ENCODE results near the gene ULK1.

The ULK1 gene

DNA sequence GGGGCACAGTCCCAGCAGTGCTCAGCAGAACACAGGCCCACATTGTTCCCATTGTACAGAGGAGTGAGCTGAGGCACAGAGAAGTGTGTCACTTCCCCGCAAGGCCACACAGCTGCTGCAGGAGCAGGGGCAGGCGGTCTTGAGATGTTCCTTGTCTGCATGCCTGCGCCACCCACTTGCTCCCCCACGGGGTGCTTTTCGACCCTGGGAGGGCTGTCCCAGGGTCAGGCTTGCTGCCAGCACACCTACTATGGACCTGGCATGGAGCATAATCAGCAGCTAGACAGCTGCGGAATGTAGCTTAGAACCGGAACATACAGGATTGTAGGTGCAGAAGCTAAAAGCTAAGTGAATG, 47.5 kb downstream of the ULK1 start:
- no peak for TF ChIP-seq CEBPB (IDR thresholded peaks at IDR 0.05)

DNA sequence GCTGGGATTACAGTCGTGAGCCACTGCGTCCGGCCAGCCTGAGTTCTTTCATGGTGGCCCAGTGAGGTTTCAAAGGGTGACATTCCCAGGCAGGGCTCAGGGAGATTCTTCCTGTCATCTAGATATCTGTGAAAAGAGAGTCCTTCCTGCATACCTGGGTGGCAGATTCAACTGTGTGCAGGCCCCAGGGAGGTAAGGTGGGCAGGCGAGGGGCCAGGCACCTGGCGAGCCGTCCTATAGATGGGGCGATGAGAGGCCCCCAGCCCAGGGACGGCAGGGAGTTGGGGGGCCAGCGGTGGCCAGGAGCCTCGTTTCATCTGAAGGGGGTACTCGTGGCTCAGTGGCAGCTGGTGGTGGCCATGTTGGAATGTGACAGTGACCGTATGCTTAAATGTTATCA, 48.2 kb downstream of the ULK1 start:
- TF ChIP-seq, protein P1, sequence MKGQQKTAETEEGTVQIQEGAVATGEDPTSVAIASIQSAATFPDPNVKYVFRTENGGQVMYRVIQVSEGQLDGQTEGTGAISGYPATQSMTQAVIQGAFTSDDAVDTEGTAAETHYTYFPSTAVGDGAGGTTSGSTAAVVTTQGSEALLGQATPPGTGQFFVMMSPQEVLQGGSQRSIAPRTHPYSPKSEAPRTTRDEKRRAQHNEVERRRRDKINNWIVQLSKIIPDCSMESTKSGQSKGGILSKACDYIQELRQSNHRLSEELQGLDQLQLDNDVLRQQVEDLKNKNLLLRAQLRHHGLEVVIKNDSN (IDR thresholded peaks at IDR 0.05), result no peak
- TF ChIP-seq EP300 (IDR thresholded peaks at IDR 0.05; ENCODE audit: borderline replicate concordance), result no peak
- no peak for TF ChIP-seq TEAD4 (IDR thresholded peaks at IDR 0.05)

DNA sequence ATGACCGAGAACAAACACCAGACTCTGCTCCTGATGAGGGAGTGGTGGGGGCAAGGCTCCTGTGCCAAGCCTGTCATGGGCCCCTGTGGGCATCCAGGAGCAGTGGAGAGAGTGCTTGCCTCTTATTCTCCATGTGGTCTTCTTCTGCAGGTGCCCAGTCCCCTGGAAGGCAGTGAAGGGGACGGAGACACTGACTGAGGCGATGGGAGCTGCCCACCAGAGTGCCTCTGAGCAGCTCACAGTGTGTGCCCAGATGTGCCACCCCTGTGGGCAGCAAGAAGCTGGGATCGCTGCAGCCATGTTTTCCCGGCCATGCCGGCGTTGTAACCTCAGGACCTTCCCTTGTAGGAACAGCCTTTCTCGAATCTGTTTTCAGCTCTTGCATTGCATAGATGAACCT, 49.0 kb downstream of the ULK1 start:
- TF ChIP-seq, protein P1 (IDR thresholded peaks at IDR 0.05), result no peak
- TF ChIP-seq RAD21 (IDR thresholded peaks at IDR 0.05; ENCODE audit: low read depth) (no peak), ZBTB7A (IDR thresholded peaks at IDR 0.05; ENCODE audit: low read depth) (no peak), TEAD4 (IDR thresholded peaks at IDR 0.05) (no peak), FOXM1 (IDR thresholded peaks at IDR 0.05; ENCODE audit: borderline replicate concordance, low read depth) (no peak), TAF1 (IDR thresholded peaks at IDR 0.05; ENCODE audit: low read depth) (no peak)
- TF ChIP-seq, protein P2, sequence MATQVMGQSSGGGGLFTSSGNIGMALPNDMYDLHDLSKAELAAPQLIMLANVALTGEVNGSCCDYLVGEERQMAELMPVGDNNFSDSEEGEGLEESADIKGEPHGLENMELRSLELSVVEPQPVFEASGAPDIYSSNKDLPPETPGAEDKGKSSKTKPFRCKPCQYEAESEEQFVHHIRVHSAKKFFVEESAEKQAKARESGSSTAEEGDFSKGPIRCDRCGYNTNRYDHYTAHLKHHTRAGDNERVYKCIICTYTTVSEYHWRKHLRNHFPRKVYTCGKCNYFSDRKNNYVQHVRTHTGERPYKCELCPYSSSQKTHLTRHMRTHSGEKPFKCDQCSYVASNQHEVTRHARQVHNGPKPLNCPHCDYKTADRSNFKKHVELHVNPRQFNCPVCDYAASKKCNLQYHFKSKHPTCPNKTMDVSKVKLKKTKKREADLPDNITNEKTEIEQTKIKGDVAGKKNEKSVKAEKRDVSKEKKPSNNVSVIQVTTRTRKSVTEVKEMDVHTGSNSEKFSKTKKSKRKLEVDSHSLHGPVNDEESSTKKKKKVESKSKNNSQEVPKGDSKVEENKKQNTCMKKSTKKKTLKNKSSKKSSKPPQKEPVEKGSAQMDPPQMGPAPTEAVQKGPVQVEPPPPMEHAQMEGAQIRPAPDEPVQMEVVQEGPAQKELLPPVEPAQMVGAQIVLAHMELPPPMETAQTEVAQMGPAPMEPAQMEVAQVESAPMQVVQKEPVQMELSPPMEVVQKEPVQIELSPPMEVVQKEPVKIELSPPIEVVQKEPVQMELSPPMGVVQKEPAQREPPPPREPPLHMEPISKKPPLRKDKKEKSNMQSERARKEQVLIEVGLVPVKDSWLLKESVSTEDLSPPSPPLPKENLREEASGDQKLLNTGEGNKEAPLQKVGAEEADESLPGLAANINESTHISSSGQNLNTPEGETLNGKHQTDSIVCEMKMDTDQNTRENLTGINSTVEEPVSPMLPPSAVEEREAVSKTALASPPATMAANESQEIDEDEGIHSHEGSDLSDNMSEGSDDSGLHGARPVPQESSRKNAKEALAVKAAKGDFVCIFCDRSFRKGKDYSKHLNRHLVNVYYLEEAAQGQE (IDR thresholded peaks at IDR 0.05; ENCODE audit: low read depth), result no peak
- TF ChIP-seq, protein P3, sequence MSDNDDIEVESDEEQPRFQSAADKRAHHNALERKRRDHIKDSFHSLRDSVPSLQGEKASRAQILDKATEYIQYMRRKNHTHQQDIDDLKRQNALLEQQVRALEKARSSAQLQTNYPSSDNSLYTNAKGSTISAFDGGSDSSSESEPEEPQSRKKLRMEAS (IDR thresholded peaks at IDR 0.05), result no peak

DNA sequence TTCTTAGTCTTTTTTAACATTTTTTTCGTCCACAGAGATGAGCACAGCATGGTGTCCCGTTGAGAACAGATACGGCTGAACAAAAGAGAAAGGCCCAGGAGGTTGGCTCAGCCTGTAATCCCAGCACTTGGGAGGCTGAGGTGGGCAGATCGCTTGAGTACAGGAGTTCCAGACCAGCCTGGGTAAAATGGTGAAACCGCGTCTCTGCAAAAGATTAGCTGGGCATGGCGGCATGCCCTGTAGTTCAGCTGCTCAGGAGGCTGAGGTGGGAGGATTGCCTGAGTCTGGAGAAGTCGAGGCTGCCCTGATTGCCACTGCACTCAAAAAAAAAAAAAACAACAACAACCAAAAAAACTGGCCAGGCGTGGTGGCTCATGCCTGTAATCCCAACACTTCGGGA, 49.5 kb downstream of the ULK1 start:
- TF ChIP-seq EP300 (IDR thresholded peaks at IDR 0.05; ENCODE audit: borderline replicate concordance), result no peak
- TF ChIP-seq EGR1 (IDR thresholded peaks at IDR 0.05), result no peak
- TF ChIP-seq, protein P1 (IDR thresholded peaks at IDR 0.05), result no peak
- TF ChIP-seq FOXM1 (IDR thresholded peaks at IDR 0.05; ENCODE audit: borderline replicate concordance, low read depth), result no peak
- TF ChIP-seq TEAD4 (IDR thresholded peaks at IDR 0.05), result no peak
- TF ChIP-seq NFIC (IDR thresholded peaks at IDR 0.05), result no peak
- TF ChIP-seq ZBTB7A (IDR thresholded peaks at IDR 0.05; ENCODE audit: low read depth), result no peak
- no peak for TF ChIP-seq TAF1 (IDR thresholded peaks at IDR 0.05; ENCODE audit: low read depth)
- TF ChIP-seq CREB1 (IDR thresholded peaks at IDR 0.05; ENCODE audit: low read depth), result no peak
- TF ChIP-seq YY1 (IDR thresholded peaks at IDR 0.05; ENCODE audit: low read depth), result no peak
- TF ChIP-seq, protein P3 (IDR thresholded peaks at IDR 0.05), result no peak
- no peak for TF ChIP-seq TCF12 (IDR thresholded peaks at IDR 0.05; ENCODE audit: low read depth)

DNA sequence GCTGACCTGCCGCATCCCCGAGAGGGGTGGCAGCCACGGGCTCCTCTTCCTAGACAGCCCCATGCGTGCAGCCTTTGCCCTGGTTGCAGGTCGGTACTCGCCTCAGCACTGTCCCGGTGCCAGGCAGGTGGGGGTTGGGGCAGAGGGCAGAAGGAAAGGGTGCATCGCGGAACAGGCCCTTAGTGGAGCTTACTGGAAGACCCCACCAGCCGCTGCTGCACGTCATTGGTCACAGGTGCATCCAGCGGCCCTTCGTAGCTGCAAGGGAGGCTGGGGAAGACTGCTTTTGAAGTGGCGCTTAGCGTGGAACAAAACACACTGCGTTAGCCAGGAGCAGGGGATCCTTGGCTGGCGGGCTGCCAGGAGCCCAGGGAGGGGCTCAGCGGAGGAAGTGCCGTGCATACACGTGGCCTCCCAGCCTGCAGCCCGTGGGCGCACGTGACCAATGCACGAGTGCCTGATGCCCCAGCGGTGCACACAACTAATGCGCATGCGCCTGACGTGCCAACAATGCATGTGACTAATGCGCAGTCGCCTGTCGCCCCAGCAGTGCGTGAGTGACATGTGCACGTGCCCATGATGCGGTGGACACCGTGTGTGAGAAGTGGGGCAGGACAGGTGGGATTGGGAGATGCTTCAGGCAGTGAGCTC, 50.3 kb downstream of the ULK1 start:
- TF ChIP-seq CREB1 (IDR thresholded peaks at IDR 0.05; ENCODE audit: low read depth) (no peak), RAD21 (IDR thresholded peaks at IDR 0.05; ENCODE audit: low read depth) (no peak), ZBTB7A (IDR thresholded peaks at IDR 0.05; ENCODE audit: low read depth) (no peak), TEAD4 (IDR thresholded peaks at IDR 0.05) (no peak), EP300 (IDR thresholded peaks at IDR 0.05; ENCODE audit: borderline replicate concordance) (no peak), FOXM1 (IDR thresholded peaks at IDR 0.05; ENCODE audit: borderline replicate concordance, low read depth) (no peak), CEBPB (IDR thresholded peaks at IDR 0.05) (no peak), TAF1 (IDR thresholded peaks at IDR 0.05; ENCODE audit: low read depth) (no peak), TCF12 (IDR thresholded peaks at IDR 0.05; ENCODE audit: low read depth) (no peak), NFIC (IDR thresholded peaks at IDR 0.05) (no peak), YY1 (IDR thresholded peaks at IDR 0.05; ENCODE audit: low read depth) (no peak), EGR1 (IDR thresholded peaks at IDR 0.05) (no peak)
- TF ChIP-seq, protein P2 (IDR thresholded peaks at IDR 0.05; ENCODE audit: low read depth), result no peak
- TF ChIP-seq, protein P1 (IDR thresholded peaks at IDR 0.05), result no peak
- TF ChIP-seq, protein P3 (IDR thresholded peaks at IDR 0.05), result no peak
